ENCODE data around the gene FBRSL1.
"Not testable (repeated sequence)": the region's sequence is repeated elsewhere in the genome, so short reads cannot be mapped to it uniquely, and the experiment has no call there.

FBRSL1 gene

GRCh38 chr12:132528564-132529106 is 38.7 kb downstream of the FBRSL1 start:
- DNase-seq: no peak

GRCh38 chr12:132529156-132529839 is 39.3 kb downstream of the FBRSL1 start:
- no peak for DNase-seq

GRCh38 chr12:132529906-132530305 is 40.0 kb downstream of the FBRSL1 start:
- DNase-seq: no peak

GRCh38 chr12:132530447-132530846 is 40.5 kb downstream of the FBRSL1 start:
- DNase-seq: no peak

GRCh38 chr12:132530851-132531250 is 40.9 kb downstream of the FBRSL1 start:
- no peak for DNase-seq

GRCh38 chr12:132532711-132533583 is 43.0 kb downstream of the FBRSL1 start:
- DNase-seq: not testable (repeated sequence)

- no peak for DNase-seq
Measured at GRCh38 chr12:132533584-132533958, 43.6 kb downstream of the FBRSL1 start.

GRCh38 chr12:132534076-132534475 is 44.1 kb downstream of the FBRSL1 start:
- no peak for DNase-seq

GRCh38 chr12:132535019-132535418 is 45.1 kb downstream of the FBRSL1 start:
- DNase-seq: no peak

GRCh38 chr12:132536102-132536876 is 46.3 kb downstream of the FBRSL1 start:
- DNase-seq: no peak

GRCh38 chr12:132537049-132537448 is 47.1 kb downstream of the FBRSL1 start:
- no peak for DNase-seq

- no peak for DNase-seq
Measured at GRCh38 chr12:132537836-132538662, 48.1 kb downstream of the FBRSL1 start.

GRCh38 chr12:132538663-132538990 is 48.7 kb downstream of the FBRSL1 start:
- DNase-seq: no peak

- no peak for DNase-seq
Measured at GRCh38 chr12:132539016-132539773, 49.2 kb downstream of the FBRSL1 start.

- DNase-seq: no peak
Measured at GRCh38 chr12:132540436-132540835, 50.5 kb downstream of the FBRSL1 start.

- no peak for DNase-seq
Measured at GRCh38 chr12:132541200-132541599, 51.2 kb downstream of the FBRSL1 start.

GRCh38 chr12:132541996-132542395 is 52.0 kb downstream of the FBRSL1 start:
- DNase-seq: no peak

- no peak for DNase-seq
Measured at GRCh38 chr12:132542661-132543060, 52.7 kb downstream of the FBRSL1 start.

GRCh38 chr12:132543298-132544079 is 53.5 kb downstream of the FBRSL1 start:
- DNase-seq: no peak

- no peak for DNase-seq
Measured at GRCh38 chr12:132544080-132544397, 54.1 kb downstream of the FBRSL1 start.

GRCh38 chr12:132544498-132544897 is 54.5 kb downstream of the FBRSL1 start:
- no peak for DNase-seq

All from activated gamma-delta T cell treated with Interleukin-2 at 50 U/mL for 16 hours (primary cell).